Measurements from ENCODE around the gene MOB3A.

Gene MOB3A

GRCh38 chr19:2113439-2114211 is 17.5 kb upstream of the MOB3A start:
- peaks cover 95% of the 10 kb centered on the region; the same call in 1 of the 2 replicates for H3K36me3 ChIP-seq (ENCODE audit: insufficient read depth, low read length)
- H3K9me2 ChIP-seq (replicated peaks; ENCODE audit: low read depth, low read length) = no peaks in the 10 kb centered on the region
- H3K9me3 ChIP-seq (ENCODE audit: insufficient read depth, low read depth, low read length) = no peaks in the 10 kb centered on the region
- H3K27me3 ChIP-seq (ENCODE audit: insufficient read depth, low read length, poor library complexity, severe bottlenecking) = no peaks in the 10 kb centered on the region
- no peak overlapping the region for H3K9ac ChIP-seq (ENCODE audit: low read depth, low read length, poor library complexity, severe bottlenecking)
- no peak overlapping the region for H2AFZ ChIP-seq (ENCODE audit: low read length)
- no peak overlapping the region for H3K4me2 ChIP-seq (ENCODE audit: low read depth, low read length, poor library complexity, severe bottlenecking)
- H3F3A ChIP-seq (ENCODE audit: low read depth) = no peaks in the 10 kb centered on the region
- TF ChIP-seq CTCF (conservative IDR thresholded peaks at IDR 0.05; ENCODE audit: low read length) (no peak), EZH2phosphoT487 (IDR thresholded peaks at IDR 0.05; ENCODE audit: borderline replicate concordance) (no peak)
- H3K4me1 ChIP-seq (ENCODE audit: insufficient read depth, low read length, poor library complexity, severe bottlenecking) = no peaks in the 10 kb centered on the region
- no peaks in the 10 kb centered on the region for H4K20me1 ChIP-seq (ENCODE audit: insufficient read depth, low read length, poor library complexity, severe bottlenecking)
- H3K79me2 ChIP-seq (ENCODE audit: insufficient read depth, low read length) = no peaks in the 10 kb centered on the region
- no peak overlapping the region for H3K4me3 ChIP-seq (ENCODE audit: low read length, poor library complexity, severe bottlenecking)

DNA sequence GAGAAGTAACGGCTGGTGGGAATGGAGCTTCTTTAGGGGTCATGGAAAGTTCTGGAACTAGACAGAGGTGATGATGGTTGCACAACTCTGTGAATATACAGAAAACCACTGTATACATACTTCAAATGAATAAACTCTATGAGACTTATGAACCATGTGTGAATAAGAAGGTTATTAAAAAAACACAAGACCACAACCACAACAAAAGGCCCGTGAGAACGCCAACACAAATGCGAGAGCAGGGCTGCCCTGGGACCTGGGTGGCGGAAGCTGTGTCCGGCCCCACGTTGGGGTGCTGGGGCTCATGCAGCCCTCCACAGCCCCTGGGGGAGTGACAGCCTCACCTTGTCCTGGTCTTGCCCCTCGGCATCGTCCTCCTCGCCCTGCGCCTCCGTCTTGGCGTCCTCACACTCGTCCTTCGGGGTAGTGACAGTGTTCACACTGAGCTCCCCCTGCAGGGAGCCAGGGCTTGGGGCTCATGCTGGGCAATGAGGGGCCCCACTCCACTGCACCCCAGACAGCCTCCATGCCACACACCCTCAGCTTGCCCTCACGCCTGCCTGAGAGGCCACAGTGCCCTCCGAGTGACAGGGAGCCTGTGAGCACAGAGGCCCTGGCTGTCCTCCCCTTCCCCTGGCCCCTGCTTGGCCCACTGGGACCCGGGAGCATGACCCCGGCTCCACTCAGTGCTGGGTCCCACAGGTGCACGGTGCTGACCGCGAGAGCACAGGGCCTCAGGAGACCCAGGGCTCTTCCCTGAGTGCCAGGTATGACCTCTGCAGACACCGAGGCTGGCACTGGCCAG is 16.6 kb upstream of the MOB3A start:
- TF ChIP-seq EZH2phosphoT487 (IDR thresholded peaks at IDR 0.05; ENCODE audit: borderline replicate concordance) = no peak
- no peak for TF ChIP-seq CTCF (conservative IDR thresholded peaks at IDR 0.05; ENCODE audit: low read length)
- H3F3A ChIP-seq (ENCODE audit: low read depth) = no peaks in the 10 kb centered on the region
- H3K36me3 ChIP-seq (ENCODE audit: insufficient read depth, low read length) = peaks cover 95% of the 10 kb centered on the region; the same call in 1 of the 2 replicates
- H4K20me1 ChIP-seq (ENCODE audit: insufficient read depth, low read length, poor library complexity, severe bottlenecking) = no peaks in the 10 kb centered on the region
- H3K4me3 ChIP-seq (ENCODE audit: low read length, poor library complexity, severe bottlenecking) = no peak overlapping the region
- H3K27me3 ChIP-seq (ENCODE audit: insufficient read depth, low read length, poor library complexity, severe bottlenecking) = no peaks in the 10 kb centered on the region
- H3K79me2 ChIP-seq (ENCODE audit: insufficient read depth, low read length) = no peaks in the 10 kb centered on the region
- H3K4me1 ChIP-seq (ENCODE audit: insufficient read depth, low read length, poor library complexity, severe bottlenecking) = no peaks in the 10 kb centered on the region
- no peak overlapping the region for H2AFZ ChIP-seq (ENCODE audit: low read length)
- H3K9ac ChIP-seq (ENCODE audit: low read depth, low read length, poor library complexity, severe bottlenecking) = no peak overlapping the region
- no peak overlapping the region for H3K4me2 ChIP-seq (ENCODE audit: low read depth, low read length, poor library complexity, severe bottlenecking)
- H3K9me2 ChIP-seq (replicated peaks; ENCODE audit: low read depth, low read length) = no peaks in the 10 kb centered on the region
- no peaks in the 10 kb centered on the region for H3K9me3 ChIP-seq (ENCODE audit: insufficient read depth, low read depth, low read length)

GRCh38 chr19:2111886-2112285 is 15.8 kb upstream of the MOB3A start:
- Histone ChIP-seq H3K27me3 (ENCODE audit: insufficient read depth, low read length, poor library complexity, severe bottlenecking) (no peaks in the 10 kb centered on the region), H3K9me3 (ENCODE audit: insufficient read depth, low read depth, low read length) (no peaks in the 10 kb centered on the region), H3K4me2 (ENCODE audit: low read depth, low read length, poor library complexity, severe bottlenecking) (no peak overlapping the region), H3K4me1 (ENCODE audit: insufficient read depth, low read length, poor library complexity, severe bottlenecking) (no peaks in the 10 kb centered on the region), H3K4me3 (ENCODE audit: low read length, poor library complexity, severe bottlenecking) (no peak overlapping the region), H3K9ac (ENCODE audit: low read depth, low read length, poor library complexity, severe bottlenecking) (no peak overlapping the region), H4K20me1 (ENCODE audit: insufficient read depth, low read length, poor library complexity, severe bottlenecking) (no peaks in the 10 kb centered on the region), H3K36me3 (ENCODE audit: insufficient read depth, low read length) (peaks cover 89% of the 10 kb centered on the region; the same call in 1 of the 2 replicates), H3F3A (ENCODE audit: low read depth) (no peaks in the 10 kb centered on the region), H2AFZ (ENCODE audit: low read length) (no peak overlapping the region), H3K79me2 (ENCODE audit: insufficient read depth, low read length) (no peaks in the 10 kb centered on the region), H3K9me2 (replicated peaks; ENCODE audit: low read depth, low read length) (no peaks in the 10 kb centered on the region)
- TF ChIP-seq CTCF (conservative IDR thresholded peaks at IDR 0.05; ENCODE audit: low read length) = no peak
- no peak for TF ChIP-seq EZH2phosphoT487 (IDR thresholded peaks at IDR 0.05; ENCODE audit: borderline replicate concordance)

Measured in Loucy (cell line).